ENCODE data around the gene BEND3. TPM values are rescaled to one million over a fixed set of nuclear protein-coding genes. Genes with fewer than 3 reads are reported as not detected.

BEND3 gene
- total and polyA plus RNA-seq, 10 of the 15 experiments (the other 5 are each of a cell fraction or from before 2014, with no cell fraction given), result 1.1 to 9.0 (median 3.6) TPM

DNA sequence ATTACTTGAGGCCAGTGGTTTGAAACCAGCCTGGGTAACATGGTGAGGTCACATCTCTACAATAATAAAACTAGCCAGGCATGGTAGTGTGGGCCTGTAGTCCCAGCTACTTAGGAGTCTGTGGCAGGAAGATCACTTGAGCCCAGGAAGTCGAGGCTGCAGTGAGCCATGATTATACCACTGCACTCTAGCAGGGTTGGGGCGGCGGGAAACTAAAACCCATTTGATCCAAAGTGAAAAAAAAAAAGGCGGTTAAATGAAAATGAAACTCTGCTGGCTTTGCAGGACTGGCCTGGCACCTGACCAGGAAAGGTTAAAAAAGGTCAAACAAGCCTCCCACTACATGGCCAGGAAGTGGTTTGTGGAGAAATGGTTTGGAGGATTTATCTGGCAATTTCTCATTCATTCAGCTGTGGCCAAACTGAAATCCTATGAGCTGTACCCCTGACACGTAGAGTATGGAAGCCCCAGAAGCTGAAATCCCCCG, 50.7 kb downstream of the BEND3 start (continued):
- TF ChIP-seq NFXL1 (IDR thresholded peaks at IDR 0.05; ENCODE audit: borderline replicate concordance) (no peak), TCF12 (IDR thresholded peaks at IDR 0.05; ENCODE audit: low read depth, low read length) (no peak), CBFB (IDR thresholded peaks at IDR 0.05; ENCODE audit: low read depth) (peak; percentile 36; the same call in 1 of the 2 replicates), CHD4 (IDR thresholded peaks at IDR 0.05) (no peak), SPI1 (IDR thresholded peaks at IDR 0.05; ENCODE audit: borderline replicate concordance, insufficient read depth, low read depth, low read length) (no peak), BHLHE40 (IDR thresholded peaks at IDR 0.05; ENCODE audit: borderline replicate concordance in 1 of 2, low read depth in 2 of 2, low read length in 1 of 2) (peak in 1 of 2 experiments; percentile 37; a peak in 1 of 4 replicates), CHD2 (IDR thresholded peaks at IDR 0.05; ENCODE audit: borderline replicate concordance, low read depth, low read length) (no peak), ATF7 (IDR thresholded peaks at IDR 0.05; ENCODE audit: low read depth) (no peak; the same call in 1 of the 2 replicates), ZBED1 (IDR thresholded peaks at IDR 0.05; ENCODE audit: borderline replicate concordance) (no peak), GABPA (IDR thresholded peaks at IDR 0.05; ENCODE audit: low read depth) (no peak), YY1 (IDR thresholded peaks at IDR 0.05; ENCODE audit: low read depth, low read length) (no peak), EED (IDR thresholded peaks at IDR 0.05; ENCODE audit: low read depth) (peak; percentile 69; the same call in 1 of the 2 replicates), HDAC6 (IDR thresholded peaks at IDR 0.05; ENCODE audit: unreplicated experiment) (no peak), PML (IDR thresholded peaks at IDR 0.05; ENCODE audit: low read length) (no peak), RELA (IDR thresholded peaks at IDR 0.05; ENCODE audit: borderline replicate concordance, partially characterized antibody) (no peak), RUNX3 (IDR thresholded peaks at IDR 0.05; ENCODE audit: low read length) (peak; percentile 82), MTA3 (IDR thresholded peaks at IDR 0.05; ENCODE audit: borderline replicate concordance, low read length) (0 out of 2 replicates have a peak, but pooled peaks have one; percentile 69)
- TF ChIP-seq, protein P1, sequence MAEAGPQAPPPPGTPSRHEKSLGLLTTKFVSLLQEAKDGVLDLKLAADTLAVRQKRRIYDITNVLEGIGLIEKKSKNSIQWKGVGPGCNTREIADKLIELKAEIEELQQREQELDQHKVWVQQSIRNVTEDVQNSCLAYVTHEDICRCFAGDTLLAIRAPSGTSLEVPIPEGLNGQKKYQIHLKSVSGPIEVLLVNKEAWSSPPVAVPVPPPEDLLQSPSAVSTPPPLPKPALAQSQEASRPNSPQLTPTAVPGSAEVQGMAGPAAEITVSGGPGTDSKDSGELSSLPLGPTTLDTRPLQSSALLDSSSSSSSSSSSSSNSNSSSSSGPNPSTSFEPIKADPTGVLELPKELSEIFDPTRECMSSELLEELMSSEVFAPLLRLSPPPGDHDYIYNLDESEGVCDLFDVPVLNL (IDR thresholded peaks at IDR 0.05; ENCODE audit: low read depth, low read length), result no peak
- TF ChIP-seq, protein P2, sequence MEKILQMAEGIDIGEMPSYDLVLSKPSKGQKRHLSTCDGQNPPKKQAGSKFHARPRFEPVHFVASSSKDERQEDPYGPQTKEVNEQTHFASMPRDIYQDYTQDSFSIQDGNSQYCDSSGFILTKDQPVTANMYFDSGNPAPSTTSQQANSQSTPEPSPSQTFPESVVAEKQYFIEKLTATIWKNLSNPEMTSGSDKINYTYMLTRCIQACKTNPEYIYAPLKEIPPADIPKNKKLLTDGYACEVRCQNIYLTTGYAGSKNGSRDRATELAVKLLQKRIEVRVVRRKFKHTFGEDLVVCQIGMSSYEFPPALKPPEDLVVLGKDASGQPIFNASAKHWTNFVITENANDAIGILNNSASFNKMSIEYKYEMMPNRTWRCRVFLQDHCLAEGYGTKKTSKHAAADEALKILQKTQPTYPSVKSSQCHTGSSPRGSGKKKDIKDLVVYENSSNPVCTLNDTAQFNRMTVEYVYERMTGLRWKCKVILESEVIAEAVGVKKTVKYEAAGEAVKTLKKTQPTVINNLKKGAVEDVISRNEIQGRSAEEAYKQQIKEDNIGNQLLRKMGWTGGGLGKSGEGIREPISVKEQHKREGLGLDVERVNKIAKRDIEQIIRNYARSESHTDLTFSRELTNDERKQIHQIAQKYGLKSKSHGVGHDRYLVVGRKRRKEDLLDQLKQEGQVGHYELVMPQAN (conservative IDR thresholded peaks at IDR 0.05), result no peak
- TF ChIP-seq, protein P3, sequence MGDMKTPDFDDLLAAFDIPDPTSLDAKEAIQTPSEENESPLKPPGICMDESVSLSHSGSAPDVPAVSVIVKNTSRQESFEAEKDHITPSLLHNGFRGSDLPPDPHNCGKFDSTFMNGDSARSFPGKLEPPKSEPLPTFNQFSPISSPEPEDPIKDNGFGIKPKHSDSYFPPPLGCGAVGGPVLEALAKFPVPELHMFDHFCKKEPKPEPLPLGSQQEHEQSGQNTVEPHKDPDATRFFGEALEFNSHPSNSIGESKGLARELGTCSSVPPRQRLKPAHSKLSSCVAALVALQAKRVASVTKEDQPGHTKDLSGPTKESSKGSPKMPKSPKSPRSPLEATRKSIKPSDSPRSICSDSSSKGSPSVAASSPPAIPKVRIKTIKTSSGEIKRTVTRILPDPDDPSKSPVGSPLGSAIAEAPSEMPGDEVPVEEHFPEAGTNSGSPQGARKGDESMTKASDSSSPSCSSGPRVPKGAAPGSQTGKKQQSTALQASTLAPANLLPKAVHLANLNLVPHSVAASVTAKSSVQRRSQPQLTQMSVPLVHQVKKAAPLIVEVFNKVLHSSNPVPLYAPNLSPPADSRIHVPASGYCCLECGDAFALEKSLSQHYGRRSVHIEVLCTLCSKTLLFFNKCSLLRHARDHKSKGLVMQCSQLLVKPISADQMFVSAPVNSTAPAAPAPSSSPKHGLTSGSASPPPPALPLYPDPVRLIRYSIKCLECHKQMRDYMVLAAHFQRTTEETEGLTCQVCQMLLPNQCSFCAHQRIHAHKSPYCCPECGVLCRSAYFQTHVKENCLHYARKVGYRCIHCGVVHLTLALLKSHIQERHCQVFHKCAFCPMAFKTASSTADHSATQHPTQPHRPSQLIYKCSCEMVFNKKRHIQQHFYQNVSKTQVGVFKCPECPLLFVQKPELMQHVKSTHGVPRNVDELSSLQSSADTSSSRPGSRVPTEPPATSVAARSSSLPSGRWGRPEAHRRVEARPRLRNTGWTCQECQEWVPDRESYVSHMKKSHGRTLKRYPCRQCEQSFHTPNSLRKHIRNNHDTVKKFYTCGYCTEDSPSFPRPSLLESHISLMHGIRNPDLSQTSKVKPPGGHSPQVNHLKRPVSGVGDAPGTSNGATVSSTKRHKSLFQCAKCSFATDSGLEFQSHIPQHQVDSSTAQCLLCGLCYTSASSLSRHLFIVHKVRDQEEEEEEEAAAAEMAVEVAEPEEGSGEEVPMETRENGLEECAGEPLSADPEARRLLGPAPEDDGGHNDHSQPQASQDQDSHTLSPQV (IDR thresholded peaks at IDR 0.05), result no peak
- TF ChIP-seq, protein P4, sequence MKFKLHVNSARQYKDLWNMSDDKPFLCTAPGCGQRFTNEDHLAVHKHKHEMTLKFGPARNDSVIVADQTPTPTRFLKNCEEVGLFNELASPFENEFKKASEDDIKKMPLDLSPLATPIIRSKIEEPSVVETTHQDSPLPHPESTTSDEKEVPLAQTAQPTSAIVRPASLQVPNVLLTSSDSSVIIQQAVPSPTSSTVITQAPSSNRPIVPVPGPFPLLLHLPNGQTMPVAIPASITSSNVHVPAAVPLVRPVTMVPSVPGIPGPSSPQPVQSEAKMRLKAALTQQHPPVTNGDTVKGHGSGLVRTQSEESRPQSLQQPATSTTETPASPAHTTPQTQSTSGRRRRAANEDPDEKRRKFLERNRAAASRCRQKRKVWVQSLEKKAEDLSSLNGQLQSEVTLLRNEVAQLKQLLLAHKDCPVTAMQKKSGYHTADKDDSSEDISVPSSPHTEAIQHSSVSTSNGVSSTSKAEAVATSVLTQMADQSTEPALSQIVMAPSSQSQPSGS (IDR thresholded peaks at IDR 0.05; ENCODE audit: low read length), result no peak; the same call in 1 of the 2 replicates
- TF ChIP-seq, protein P5, sequence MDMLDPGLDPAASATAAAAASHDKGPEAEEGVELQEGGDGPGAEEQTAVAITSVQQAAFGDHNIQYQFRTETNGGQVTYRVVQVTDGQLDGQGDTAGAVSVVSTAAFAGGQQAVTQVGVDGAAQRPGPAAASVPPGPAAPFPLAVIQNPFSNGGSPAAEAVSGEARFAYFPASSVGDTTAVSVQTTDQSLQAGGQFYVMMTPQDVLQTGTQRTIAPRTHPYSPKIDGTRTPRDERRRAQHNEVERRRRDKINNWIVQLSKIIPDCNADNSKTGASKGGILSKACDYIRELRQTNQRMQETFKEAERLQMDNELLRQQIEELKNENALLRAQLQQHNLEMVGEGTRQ (IDR thresholded peaks at IDR 0.05; ENCODE audit: borderline replicate concordance, low read depth, low read length), result no peak

Measured in GM12878 (cell line).